Lung (tissue), 12 donors: Measurements from ENCODE around the gene ARMH2. TPM values are rescaled to one million over a fixed set of nuclear protein-coding genes. Genes with fewer than 3 reads are reported as not detected.
A peak's percentile ranks its signal among the peaks of the same experiment; 100 is the strongest.

Experiments used
- ATAC-seq: fragments of 200-7000 bp; cut with Tn5 transposase; one replicate; pipeline ENCODE4 v1.9.1; 2020; ENCODE audit warnings: moderate number of reproducible peaks; ENCODE audit not compliant: insufficient read depth, low FRiP score
- DNase-seq, 3 donors: peaks; one replicate each; pipeline ENCODE4 v3.0.0-alpha.2; 2013 to 2017
- H3K27ac ChIP-seq, 2 donors: one replicate each; pipeline ENCODE4 v1.5.1; 2013; ENCODE audit warnings: mild to moderate bottlenecking in 2 of 2, moderate library complexity in 2 of 2, control low read depth in 1 of 2, inconsistent platforms in 1 of 2, low read depth in 1 of 2, low read length in 1 of 2
- H3K27me3 ChIP-seq, 3 donors: one replicate each; pipeline ENCODE4 v1.5.1; 2013; ENCODE audit warnings: low read length in 2 of 3; ENCODE audit not compliant: control insufficient read depth in 3 of 3, insufficient read depth in 3 of 3
- H3K36me3 ChIP-seq, 4 donors: one replicate each; pipeline ENCODE4 v1.5.1; 2013; ENCODE audit warnings: low read length in 4 of 4, mild to moderate bottlenecking in 1 of 4, moderate library complexity in 1 of 4; ENCODE audit not compliant: control insufficient read depth in 4 of 4, insufficient read depth in 4 of 4
- H3K4me1 ChIP-seq, 5 donors: one replicate each; pipeline ENCODE4 v1.5.1; 2013; ENCODE audit warnings: low read length in 5 of 5, mild to moderate bottlenecking in 2 of 5, moderate library complexity in 1 of 5; ENCODE audit not compliant: control insufficient read depth in 5 of 5, insufficient read depth in 5 of 5
- H3K4me3 ChIP-seq: one replicate; pipeline ENCODE4 v1.5.1; 2013; ENCODE audit warnings: mild to moderate bottlenecking, control low read depth, moderate library complexity
- H3K9ac ChIP-seq, 2 donors: one replicate each; pipeline ENCODE4 v1.5.1; 2013; ENCODE audit warnings: low read length in 2 of 2, control low read depth in 1 of 2; ENCODE audit not compliant: insufficient read depth in 1 of 2
- H3K9me3 ChIP-seq, 4 donors: one replicate each; pipeline ENCODE4 v1.5.1; 2013; ENCODE audit warnings: low read length in 3 of 4, mild to moderate bottlenecking in 1 of 4, moderate library complexity in 1 of 4; ENCODE audit not compliant: control insufficient read depth in 4 of 4, insufficient read depth in 3 of 4
- WGBS, 2 donors: extraction: QIAGEN DNeasy Blood & Tissue Kit; methylation state at CpG; one replicate each; pipeline ENCODE4 v1.1.7; 2013; 5-methylcytosine and 5-hydroxymethylcytosine counted together
- polyA plus RNA-seq, 2 donors: library from polyadenylated mRNA; stranded (reverse); fragments of 200-250 nt; gene quantifications; one replicate each; pipeline ENCODE4 v1.2.1, GENCODE V29; 2013
- total RNA-seq, 2 donors: library from RNA; depleted of rRNA in 1 of 2; stranded (reverse); fragments of >200 nt in 1 of 2; gene quantifications; one replicate each; pipeline ENCODE4 v1.2.1, GENCODE V29; 2014 to 2021
- TF ChIP-seq, protein P1 (sequence below): IDR thresholded peaks from 2 replicates; pipeline ENCODE4 v1.5.1; 2012; ENCODE audit warnings: mild to moderate bottlenecking; ENCODE audit errors: control extremely low read depth, extremely low read depth
- donor health status: control.
- donor health status: control.
- donor health status: Bipolar disorder and iron deficiency.
- donor health status: healthy.
- donor health status: DM: yes; HTN: yes; CAD: no.

ARMH2 gene
- total and polyA plus RNA-seq, 4 donors, result 0.56 to 3.2 (median 1.3) TPM

DNA sequence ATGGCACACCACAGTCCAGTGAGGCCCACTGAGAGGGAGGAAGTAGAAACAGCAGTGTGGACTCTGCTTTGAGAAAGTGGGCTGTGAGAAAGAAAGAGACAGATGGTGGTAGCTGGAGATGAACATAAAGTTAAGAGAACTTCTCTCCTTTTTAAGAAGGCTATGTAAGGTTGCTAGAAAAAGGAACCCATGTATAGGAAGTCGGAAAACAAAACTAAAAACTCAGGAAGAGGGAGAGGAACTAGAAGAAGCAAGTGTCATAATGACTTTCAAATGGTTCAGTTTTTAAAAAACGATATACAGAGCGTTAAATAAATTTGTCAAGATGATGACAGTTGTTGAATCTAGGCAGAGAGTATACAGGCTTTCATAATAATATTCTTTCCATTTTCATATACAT lies 49.4 kb downstream of the ARMH2 start:
- Histone ChIP-seq H3K9me3 (no peaks in the 10 kb centered on the region), H3K4me1 (no peaks in the 10 kb centered on the region), H3K27me3 (no peaks in the 10 kb centered on the region), H3K36me3 (no peaks in the 10 kb centered on the region), H3K9ac (no peak overlapping the region), H3K4me3 (no peak overlapping the region), H3K27ac (peak overlapping the region in 1 of 2 donors; percentile 26)
- WGBS, 2 donors, result 35 to 59% methylated on average over 3 of the region's 3 CpGs
- DNase-seq (no peak), ATAC-seq (no peak)
- TF ChIP-seq, protein P1, sequence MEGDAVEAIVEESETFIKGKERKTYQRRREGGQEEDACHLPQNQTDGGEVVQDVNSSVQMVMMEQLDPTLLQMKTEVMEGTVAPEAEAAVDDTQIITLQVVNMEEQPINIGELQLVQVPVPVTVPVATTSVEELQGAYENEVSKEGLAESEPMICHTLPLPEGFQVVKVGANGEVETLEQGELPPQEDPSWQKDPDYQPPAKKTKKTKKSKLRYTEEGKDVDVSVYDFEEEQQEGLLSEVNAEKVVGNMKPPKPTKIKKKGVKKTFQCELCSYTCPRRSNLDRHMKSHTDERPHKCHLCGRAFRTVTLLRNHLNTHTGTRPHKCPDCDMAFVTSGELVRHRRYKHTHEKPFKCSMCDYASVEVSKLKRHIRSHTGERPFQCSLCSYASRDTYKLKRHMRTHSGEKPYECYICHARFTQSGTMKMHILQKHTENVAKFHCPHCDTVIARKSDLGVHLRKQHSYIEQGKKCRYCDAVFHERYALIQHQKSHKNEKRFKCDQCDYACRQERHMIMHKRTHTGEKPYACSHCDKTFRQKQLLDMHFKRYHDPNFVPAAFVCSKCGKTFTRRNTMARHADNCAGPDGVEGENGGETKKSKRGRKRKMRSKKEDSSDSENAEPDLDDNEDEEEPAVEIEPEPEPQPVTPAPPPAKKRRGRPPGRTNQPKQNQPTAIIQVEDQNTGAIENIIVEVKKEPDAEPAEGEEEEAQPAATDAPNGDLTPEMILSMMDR, result no peak

Other genes starting within 250 kb of the ARMH2 start
- gene KIAA0319, start 152.7 kb downstream of the ARMH2 start, total RNA-seq, result 1 to 10 TPM; 1.1 to 2.9 TPM
- under 1 TPM; 0.38 to 0.59 TPM for gene KIAA0319, start 152.7 kb downstream of the ARMH2 start, polyA plus RNA-seq
- gene TDP2, start 132.0 kb downstream of the ARMH2 start, total RNA-seq, result 10 to 100 TPM; 36.8 to 56.8 TPM
- gene TDP2, start 132.0 kb downstream of the ARMH2 start, polyA plus RNA-seq, result 10 to 100 TPM; 40.7 to 42.9 TPM
- gene ACOT13, start 131.8 kb downstream of the ARMH2 start, total RNA-seq, result 10 to 100 TPM in 1 of 2 donors, 1 to 10 TPM in 1; 4.7 to 14.1 TPM
- 10 to 100 TPM; 14.6 to 59.3 TPM for gene ACOT13, start 131.8 kb downstream of the ARMH2 start, polyA plus RNA-seq
- 100 to 1,000 TPM in 1 of 2 donors, 10 to 100 TPM in 1; 71.8 to 123 TPM for gene C6orf62, start 79.8 kb downstream of the ARMH2 start, total RNA-seq
- gene C6orf62, start 79.8 kb downstream of the ARMH2 start, polyA plus RNA-seq, result 10 to 100 TPM; 79.3 to 80.9 TPM
- 10 to 100 TPM; 15.5 to 18.3 TPM for gene GMNN, start 24.0 kb downstream of the ARMH2 start, total RNA-seq
- gene GMNN, start 24.0 kb downstream of the ARMH2 start, polyA plus RNA-seq, result 10 to 100 TPM; 11.4 to 12.1 TPM
- gene RIPOR2, start 137.0 kb upstream of the ARMH2 start, total RNA-seq, result 10 to 100 TPM; 18.5 to 66.9 TPM
- gene RIPOR2, start 137.0 kb upstream of the ARMH2 start, polyA plus RNA-seq, result 10 to 100 TPM in 1 of 2 donors, 1 to 10 TPM in 1; 7.9 to 97.6 TPM